HL-60 (cell line): Measurements from ENCODE around the gene MBTPS1.

Source experiments
- DNase-seq, 2 experiments: peaks; one replicate each; pipeline ENCODE4 v3.0.0-alpha.2; 2010 to 2020; ENCODE audit warnings: low read depth in 1 of 2, low spot score in 1 of 2
- H3K27ac ChIP-seq: fragments of 250-450 bp; sonication (Bioruptor Pico); replicated peaks from 2 replicates; pipeline ENCODE4 v1.5.1; 2020; ENCODE audit warnings: mild to moderate bottlenecking, moderate library complexity
- H3K27me3 ChIP-seq: fragments of 250-450 bp; sonication (Bioruptor Pico); 2 replicates; pipeline ENCODE4 v1.5.1; 2021; ENCODE audit warnings: mild to moderate bottlenecking, moderate library complexity; ENCODE audit not compliant: insufficient read depth, poor library complexity, severe bottlenecking
- H3K4me3 ChIP-seq: replicated peaks from 2 replicates; pipeline ENCODE4 v1.5.1; 2011; ENCODE audit warnings: mild to moderate bottlenecking, control low read depth, low read length; ENCODE audit not compliant: insufficient read depth
- GABPA ChIP-seq: IDR thresholded peaks from 2 replicates; pipeline ENCODE4 v1.6.1; 2012; ENCODE audit warnings: low read depth
- POLR2AphosphoS5 ChIP-seq: IDR thresholded peaks from 2 replicates; pipeline ENCODE4 v1.6.1; 2012; ENCODE audit warnings: low read depth
- SPI1 ChIP-seq: IDR thresholded peaks from 2 replicates; pipeline ENCODE4 v1.6.1; 2012; ENCODE audit warnings: low read depth, mild to moderate bottlenecking, borderline replicate concordance
- TF ChIP-seq, protein P1 (sequence below): IDR thresholded peaks from 2 replicates; pipeline ENCODE4 v1.6.1; 2012; ENCODE audit warnings: low read depth; ENCODE audit not compliant: insufficient replicate concordance
- TF ChIP-seq, protein P2 (sequence below): IDR thresholded peaks from one replicate; pipeline ENCODE4 v1.5.1; 2011; ENCODE audit warnings: low read length, control low read depth, inconsistent platforms; ENCODE audit not compliant: insufficient read depth

The MBTPS1 gene

DNA sequence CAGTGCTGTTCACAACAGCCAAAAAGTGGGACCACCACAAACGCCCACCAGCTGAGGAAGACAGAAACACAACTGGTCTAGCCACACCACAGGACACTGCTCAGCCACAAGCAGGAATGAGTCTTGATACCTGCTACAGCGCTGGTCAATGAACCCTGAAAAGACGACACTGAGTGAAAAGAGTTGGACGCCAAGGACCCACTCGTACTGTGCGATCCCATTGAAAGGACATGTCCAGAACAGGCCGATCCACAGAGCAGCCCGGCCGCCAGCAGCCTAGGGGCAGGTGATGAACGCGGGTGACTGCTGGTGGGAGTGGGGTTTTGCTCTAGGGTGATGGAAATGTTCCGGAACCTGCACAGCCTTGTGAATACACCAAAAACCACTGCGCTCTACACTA lies 63.5 kb downstream of the MBTPS1 start:
- Histone ChIP-seq H3K27ac (no peak overlapping the region), H3K4me3 (no peak overlapping the region), H3K27me3 (no peaks in the 10 kb centered on the region)
- DNase-seq: no peak
- TF ChIP-seq POLR2AphosphoS5: no peak
- TF ChIP-seq, protein P1, sequence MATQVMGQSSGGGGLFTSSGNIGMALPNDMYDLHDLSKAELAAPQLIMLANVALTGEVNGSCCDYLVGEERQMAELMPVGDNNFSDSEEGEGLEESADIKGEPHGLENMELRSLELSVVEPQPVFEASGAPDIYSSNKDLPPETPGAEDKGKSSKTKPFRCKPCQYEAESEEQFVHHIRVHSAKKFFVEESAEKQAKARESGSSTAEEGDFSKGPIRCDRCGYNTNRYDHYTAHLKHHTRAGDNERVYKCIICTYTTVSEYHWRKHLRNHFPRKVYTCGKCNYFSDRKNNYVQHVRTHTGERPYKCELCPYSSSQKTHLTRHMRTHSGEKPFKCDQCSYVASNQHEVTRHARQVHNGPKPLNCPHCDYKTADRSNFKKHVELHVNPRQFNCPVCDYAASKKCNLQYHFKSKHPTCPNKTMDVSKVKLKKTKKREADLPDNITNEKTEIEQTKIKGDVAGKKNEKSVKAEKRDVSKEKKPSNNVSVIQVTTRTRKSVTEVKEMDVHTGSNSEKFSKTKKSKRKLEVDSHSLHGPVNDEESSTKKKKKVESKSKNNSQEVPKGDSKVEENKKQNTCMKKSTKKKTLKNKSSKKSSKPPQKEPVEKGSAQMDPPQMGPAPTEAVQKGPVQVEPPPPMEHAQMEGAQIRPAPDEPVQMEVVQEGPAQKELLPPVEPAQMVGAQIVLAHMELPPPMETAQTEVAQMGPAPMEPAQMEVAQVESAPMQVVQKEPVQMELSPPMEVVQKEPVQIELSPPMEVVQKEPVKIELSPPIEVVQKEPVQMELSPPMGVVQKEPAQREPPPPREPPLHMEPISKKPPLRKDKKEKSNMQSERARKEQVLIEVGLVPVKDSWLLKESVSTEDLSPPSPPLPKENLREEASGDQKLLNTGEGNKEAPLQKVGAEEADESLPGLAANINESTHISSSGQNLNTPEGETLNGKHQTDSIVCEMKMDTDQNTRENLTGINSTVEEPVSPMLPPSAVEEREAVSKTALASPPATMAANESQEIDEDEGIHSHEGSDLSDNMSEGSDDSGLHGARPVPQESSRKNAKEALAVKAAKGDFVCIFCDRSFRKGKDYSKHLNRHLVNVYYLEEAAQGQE: no peak
- no peak for TF ChIP-seq SPI1

DNA sequence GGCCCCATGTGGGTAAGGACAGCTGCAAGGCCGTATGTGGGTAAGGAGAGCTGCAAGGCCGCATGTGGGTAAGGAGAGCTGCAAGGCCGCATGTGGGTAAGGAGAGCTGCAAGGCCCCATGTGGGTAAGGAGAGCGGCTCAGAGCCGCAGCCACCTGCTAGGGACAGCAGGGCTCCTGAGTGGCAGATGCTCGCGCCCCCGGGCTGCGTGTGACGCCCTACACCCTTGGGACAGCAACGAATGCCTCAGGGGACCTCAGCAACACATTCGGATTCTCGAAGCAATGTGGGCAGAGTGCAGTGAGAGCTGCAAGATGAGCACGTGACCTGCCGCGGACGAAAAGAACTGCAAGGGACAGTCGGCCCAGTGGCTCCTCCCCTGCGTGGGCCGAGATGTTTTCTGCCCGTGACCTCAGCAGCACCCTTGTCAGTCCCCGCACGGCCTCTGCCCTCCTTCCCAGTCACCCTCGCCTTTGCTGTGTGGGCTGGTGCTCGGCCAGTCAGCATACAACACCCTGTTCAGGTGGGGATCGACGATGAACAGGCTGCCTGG lies 64.6 kb downstream of the MBTPS1 start:
- H3K4me3 ChIP-seq: no peak overlapping the region
- no peak for DNase-seq
- TF ChIP-seq, protein P1: no peak
- TF ChIP-seq POLR2AphosphoS5: no peak
- TF ChIP-seq GABPA: no peak
- TF ChIP-seq SPI1: no peak
- TF ChIP-seq, protein P2, sequence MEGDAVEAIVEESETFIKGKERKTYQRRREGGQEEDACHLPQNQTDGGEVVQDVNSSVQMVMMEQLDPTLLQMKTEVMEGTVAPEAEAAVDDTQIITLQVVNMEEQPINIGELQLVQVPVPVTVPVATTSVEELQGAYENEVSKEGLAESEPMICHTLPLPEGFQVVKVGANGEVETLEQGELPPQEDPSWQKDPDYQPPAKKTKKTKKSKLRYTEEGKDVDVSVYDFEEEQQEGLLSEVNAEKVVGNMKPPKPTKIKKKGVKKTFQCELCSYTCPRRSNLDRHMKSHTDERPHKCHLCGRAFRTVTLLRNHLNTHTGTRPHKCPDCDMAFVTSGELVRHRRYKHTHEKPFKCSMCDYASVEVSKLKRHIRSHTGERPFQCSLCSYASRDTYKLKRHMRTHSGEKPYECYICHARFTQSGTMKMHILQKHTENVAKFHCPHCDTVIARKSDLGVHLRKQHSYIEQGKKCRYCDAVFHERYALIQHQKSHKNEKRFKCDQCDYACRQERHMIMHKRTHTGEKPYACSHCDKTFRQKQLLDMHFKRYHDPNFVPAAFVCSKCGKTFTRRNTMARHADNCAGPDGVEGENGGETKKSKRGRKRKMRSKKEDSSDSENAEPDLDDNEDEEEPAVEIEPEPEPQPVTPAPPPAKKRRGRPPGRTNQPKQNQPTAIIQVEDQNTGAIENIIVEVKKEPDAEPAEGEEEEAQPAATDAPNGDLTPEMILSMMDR: no peak
- no peaks in the 10 kb centered on the region for H3K27me3 ChIP-seq
- H3K27ac ChIP-seq: no peak overlapping the region

DNA sequence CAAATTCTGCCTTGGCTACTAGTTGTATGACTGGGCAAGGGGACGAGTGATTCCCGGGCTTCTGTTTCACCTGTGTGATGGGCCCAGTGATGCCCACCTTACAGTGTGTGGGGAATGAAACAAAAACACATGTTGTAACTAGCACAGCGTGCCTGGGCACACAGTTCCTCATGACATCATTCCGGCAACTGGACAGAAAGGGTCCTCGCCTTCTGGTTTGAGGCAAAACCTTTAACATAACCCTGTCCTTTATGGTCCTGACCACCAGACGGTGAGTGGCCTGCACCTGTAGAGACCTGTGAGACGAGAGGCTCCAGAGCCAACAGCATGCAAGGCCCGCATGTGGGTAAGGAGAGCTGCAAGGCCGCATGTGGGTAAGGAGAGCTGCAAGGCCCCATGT lies 66.4 kb downstream of the MBTPS1 start:
- TF ChIP-seq GABPA (no peak), SPI1 (no peak), POLR2AphosphoS5 (no peak)
- TF ChIP-seq, protein P1: no peak
- TF ChIP-seq, protein P2: no peak
- Histone ChIP-seq H3K27ac (no peak overlapping the region), H3K4me3 (no peak overlapping the region), H3K27me3 (no peaks in the 10 kb centered on the region)
- DNase-seq: no peak
